RCC 7860 (cell line): ENCODE measurements around the gene HDAC4.

ENCODE experiments used
- DNase-seq: peaks from one replicate; pipeline ENCODE4 v3.0.0-alpha.2; 2015; ENCODE audit warnings: low spot score
- FAIRE-seq: peaks from 2 replicates; lab custom pipeline; 2012; peaks lifted over from hg19 to GRCh38; lab: Jason Lieb, UNC

HDAC4 gene

DNA sequence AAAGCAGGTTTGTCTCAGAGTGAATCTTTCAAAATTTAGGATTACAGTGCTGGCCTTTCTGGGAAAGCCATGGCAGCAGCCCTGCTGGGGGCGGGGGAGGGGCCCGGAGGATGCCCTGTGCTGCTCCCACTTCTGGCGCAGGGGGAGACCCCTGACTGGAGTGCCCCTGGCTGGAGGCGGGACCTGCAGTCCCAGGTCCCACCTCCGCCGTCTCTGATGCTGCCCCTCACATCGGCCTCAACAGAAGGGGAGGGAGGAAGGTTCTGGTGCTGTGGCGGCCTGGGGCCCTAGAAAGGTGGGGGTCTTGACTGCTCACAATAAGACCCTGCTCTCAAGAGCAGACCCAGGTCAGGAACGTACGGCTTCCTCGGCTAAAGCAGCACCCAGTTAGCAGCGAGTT lies 336.6 kb downstream of the HDAC4 start:
- FAIRE-seq (no peak), DNase-seq (no peak)

GRCh38 chr2:239062743-239063142 lies 338.1 kb downstream of the HDAC4 start:
- DNase-seq = no peak
- no peak for FAIRE-seq

DNA sequence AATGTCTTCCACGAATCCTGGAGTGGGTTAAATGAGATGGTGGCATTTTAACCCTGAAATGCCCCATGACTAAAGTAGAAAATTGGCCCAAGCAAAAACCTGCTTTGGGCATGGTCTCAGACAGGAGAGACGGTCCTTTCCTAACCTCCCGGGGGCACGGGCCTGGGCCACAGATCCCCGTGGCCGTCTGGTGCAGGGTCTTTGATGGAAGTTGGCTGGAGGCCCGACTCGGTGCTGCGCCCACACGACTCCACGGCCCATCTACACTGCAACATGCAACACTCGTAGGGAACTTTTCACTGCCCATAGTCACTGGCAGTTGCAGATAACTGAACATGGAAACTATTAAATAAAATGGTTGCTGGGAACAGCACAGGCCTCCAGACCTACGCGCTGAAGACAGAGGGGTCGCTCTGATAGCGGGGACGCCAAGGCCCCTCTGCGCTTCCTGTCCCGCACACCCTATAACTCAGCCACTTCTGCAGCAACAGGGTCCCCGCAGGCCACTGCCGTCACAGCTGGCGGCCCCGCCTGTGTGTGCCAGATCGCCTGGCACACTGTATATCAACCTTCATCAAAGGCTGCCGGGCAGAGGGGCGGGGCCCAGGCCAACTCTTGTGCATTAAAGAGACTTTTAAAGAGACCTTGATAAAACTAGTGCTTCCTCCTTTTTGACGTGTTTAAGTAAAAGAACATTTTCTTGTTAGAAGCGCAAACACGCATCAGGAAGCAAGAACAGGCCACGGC lies 338.8 kb downstream of the HDAC4 start:
- DNase-seq = no peak
- FAIRE-seq = no peak

DNA sequence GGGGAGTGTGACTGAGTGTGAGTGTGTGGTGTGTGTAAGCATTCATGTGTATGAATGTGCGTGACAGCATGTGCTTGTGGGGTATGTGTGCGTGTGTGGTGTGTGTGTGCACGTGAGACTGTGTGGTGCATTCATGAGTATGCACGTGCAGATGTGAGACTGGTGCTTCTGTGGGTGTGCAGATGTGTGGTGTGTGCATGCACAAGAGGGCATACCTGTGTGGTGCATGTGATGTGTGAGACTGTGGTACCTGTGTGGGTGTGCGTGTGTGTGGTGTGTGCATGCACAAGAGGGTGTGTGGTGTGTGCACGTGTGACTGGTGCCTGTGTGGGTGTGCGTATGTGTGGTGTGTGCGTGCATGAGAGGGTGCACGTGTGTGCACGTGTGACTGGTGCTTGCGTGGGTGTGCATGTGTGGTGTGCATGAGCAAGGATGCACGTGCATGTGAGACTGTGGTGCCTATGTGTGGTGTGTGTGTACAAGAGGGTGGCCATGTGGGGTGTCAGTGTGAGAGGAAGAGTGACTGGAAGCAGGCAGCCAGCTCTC lies 339.6 kb downstream of the HDAC4 start:
- FAIRE-seq = no peak

GRCh38 chr2:239060676-239061075 lies 340.1 kb downstream of the HDAC4 start:
- DNase-seq = no peak
- no peak for FAIRE-seq

More for the DNA sequence above, 339.6 kb downstream of the HDAC4 start:
- DNase-seq = no peak

DNA sequence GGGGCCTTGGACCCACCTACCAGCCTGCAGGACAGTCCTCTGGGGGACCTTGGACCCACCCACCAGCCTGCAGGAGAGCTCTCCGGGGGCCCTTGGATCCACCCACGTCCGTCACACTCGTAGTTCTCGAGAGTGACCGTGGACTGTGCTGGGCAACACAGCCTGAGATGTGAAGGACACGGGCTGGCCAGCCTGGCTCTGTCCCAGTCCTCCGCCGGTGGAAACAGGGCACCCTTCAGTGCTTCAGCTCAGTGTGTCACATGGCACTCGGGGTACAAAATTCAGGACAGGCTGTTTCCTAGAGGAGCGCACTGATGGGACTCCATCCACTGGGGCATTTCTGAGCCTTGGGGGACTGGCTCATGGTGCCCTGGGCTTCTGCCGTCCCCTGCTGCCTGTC lies 341.0 kb downstream of the HDAC4 start:
- DNase-seq (no peak), FAIRE-seq (no peak)

DNA sequence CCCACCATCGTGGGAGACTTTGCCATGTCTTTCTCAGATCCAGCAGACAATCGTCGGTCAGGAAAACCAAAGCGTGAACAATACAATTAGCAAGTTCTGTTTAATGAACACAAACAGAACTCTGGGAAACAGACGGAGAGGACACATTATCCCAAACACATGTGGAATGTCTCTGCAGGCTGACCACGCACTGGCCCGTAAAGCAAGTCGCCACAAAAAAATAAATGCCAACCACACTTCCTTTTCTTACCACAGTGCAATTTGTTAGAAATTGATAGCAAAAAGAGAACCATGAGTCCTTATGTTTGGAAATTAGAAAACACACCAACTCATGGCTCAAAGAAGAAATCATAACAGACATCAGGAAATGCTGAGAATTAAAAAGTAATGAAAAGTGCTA lies 342.1 kb downstream of the HDAC4 start:
- DNase-seq = no peak
- no peak for FAIRE-seq

- FAIRE-seq = no peak
- DNase-seq = no peak
These were observed 343.3 kb downstream of the HDAC4 start for GRCh38 chr2:239057533-239057932.

DNA sequence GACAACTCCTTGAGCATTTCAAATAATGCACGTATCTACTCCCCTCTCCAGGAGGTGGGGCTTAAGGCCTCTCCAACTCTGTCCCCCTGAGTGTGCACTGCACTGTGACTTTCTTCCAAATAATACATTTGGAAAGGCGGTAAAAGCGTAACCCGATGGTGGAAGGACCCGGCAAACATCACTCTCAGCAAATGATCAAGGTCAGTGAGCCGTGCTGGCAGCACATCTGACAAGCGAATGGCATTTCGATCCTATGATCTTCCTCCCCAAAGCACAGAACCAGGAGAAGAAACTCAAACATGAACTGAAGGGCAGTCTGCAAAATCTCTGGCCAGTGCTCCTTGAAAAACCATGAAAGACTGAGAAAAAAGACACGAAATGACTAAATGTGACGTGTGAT lies 344.2 kb downstream of the HDAC4 start:
- FAIRE-seq (no peak), DNase-seq (no peak)

DNA sequence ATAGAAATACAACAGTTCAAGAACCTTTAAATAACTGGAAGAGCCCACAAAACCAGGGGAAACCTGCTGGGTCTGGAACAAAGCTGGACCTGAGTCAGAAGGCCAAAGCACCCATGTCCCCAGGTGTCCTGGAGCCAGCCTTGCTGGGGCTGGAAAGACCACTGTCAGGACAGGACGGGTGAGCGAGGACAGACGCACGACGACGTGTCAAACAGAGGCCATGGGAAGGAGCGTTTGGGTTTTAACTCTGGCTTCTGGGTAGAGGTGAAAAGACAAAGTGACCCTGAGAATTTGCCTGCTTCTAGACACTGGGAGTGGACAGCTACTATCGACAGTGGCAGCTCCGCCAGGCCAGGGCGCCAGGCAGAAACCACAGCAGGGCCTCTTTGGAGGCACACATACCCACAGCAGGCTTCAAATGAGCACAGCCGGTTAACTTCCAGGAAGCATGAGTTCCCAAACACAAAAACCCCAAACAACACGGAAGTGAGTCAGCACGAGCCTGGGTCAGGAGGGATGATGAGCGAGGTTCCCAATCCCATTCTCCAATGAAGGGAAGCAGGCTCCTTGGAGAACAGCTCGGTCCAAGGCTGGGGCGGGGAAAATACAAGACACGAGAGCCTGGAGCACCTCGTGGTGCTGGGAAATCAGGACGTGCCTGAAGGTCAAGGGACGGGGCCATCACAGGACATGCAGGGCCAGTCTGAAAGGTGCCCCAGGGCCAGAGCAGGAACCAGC lies 344.9 kb downstream of the HDAC4 start:
- no peak for DNase-seq
- FAIRE-seq = no peak

GRCh38 chr2:239054921-239055320 lies 345.9 kb downstream of the HDAC4 start:
- FAIRE-seq = no peak
- DNase-seq = no peak

DNA sequence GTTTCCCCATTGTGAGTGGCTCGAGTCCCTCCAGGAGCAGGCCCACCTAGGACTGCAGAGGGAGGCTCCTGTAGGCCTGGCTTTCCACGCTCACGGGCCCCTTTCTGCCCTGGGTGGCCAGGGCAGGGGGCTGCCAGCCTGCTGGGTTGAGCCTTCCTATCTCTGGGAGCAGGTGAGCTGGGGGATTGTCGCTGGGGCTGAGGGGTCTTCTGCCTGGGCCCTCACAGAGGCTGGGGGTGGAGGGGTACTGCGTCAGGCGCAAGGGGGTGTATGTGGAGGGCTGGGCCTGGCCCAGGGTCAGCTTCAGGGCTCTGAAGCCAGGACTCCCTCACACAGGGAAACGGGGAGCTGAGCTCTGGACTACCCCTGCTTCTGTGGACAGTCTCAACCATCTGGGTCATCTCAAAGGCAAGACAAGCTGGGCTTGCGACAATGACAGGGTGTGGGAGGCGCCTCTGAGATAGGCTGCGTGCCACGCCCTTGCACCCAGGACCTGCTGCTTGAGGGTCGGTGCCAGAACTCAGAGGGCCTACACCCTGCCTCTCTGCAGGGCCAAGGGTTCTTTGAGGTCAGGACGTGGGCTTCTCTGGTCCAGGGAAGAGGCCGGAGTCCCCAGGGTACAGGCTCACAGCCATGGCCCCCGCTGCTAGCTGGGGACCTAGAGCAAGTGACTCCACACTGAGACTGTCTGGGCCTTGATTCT lies 346.9 kb downstream of the HDAC4 start:
- no peak for DNase-seq
- no peak for FAIRE-seq

DNA sequence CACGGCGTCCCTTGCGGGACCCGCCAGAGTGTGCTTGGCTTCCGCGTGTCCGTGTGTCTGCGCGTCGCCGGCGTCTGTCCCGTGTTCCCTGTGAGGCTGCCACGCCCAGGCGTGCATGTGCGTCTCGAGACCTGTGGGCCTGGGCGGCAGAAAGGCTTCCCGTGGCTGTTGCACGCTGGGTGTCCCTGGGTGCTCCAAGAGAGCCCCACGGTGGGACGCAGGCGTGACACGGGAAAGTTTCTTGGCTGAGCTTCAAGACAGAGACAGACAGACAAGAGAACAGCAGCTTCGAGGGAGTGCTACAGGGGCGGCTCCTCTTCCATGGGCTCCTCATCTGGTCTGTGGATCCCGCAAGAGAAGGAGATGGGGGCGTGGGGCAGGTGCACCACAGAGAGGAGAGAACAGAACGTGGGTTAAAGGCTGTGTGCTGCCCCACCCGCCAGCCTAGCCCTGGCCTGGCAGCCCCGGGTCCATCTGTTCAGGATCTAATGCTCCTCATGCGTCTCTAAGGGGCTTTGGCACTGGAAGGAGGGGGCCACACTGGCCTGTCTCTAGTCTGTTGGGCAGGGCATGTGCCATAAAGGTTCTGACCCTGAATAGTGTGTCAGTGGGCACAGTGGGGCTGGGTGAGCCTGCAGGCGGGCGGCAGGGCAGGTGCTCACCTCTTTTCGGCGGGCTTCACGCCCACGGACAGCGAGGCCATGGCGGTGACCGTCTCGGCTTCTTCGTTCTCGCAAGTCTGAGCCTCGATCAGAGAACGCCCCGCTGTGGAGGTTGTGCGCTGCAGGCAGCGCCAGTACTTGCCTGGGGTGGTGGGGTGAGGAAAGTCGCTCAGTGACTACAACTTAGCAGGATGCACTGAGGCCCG lies 347.8 kb downstream of the HDAC4 start:
- DNase-seq (no peak), FAIRE-seq (no peak)

DNA sequence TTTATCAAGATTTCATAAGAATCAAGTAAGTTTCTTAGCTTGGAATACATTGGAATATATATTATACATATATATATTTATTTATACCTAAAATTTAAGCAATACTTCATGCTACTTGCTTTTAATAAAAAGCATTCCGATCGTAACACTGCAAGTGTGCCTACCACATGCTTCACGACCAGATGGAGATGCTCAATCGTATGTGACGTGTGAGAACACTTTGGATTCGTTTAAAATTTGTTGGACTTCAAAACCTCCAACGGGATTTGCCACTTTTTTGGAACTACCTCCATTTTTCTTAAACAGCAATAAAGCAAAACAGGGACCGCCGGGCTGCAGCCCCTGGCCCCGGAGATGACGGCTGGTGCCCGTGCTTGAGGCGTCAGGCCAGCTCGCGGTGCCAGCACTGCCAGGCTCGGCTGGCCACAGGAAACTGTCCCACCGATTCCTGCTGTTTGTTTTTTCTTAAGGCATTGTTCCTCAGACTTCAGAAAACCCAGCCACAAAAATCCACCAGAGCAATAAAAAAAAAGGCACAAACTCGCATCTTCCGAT lies 348.9 kb downstream of the HDAC4 start:
- DNase-seq (no peak), FAIRE-seq (no peak)

- FAIRE-seq (no peak), DNase-seq (no peak)
These were observed 350.6 kb downstream of the HDAC4 start for GRCh38 chr2:239050252-239050649.

GRCh38 chr2:239049421-239050251 lies 351.2 kb downstream of the HDAC4 start:
- DNase-seq (no peak), FAIRE-seq (no peak)

DNA sequence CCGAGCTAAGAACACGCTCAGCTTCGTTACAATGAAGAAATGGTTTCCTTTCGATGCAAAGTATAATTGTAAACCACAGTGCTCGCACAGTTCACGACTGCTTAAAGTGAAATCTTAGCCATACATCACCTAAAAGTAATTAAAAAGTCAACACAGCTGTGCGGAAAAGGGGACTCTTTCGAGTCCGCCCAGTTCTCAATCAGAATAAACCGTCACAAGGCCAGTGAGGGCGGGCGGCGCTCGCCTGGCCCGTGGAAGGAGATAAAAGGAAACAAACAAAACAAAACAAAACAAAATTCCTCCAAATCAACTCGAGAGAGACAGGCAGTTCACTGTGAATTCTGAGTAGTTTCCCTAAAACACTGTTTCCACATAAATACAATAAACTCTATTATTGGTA lies 352.1 kb downstream of the HDAC4 start:
- DNase-seq (no peak), FAIRE-seq (no peak)

DNA sequence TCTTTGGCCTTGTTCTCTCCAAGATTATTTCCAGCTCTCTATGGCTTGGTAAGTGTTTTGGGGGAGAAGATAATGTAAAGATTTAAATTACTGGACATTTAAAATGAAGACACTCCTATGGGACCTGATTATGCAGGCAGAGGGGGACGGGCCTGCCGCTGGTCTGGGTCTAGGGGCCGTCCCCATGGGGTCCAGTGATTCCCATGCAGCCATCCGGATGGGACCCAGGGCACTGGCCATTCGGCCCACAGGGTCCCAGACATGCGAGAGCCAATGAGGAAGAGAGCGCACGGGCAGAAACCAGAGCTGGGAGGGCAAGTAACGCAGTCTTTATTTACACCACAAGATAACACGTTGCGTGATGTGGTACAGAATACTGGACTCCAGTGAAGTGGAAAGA lies 353.0 kb downstream of the HDAC4 start:
- no peak for FAIRE-seq
- no peak for DNase-seq

GRCh38 chr2:239047420-239047819 lies 353.4 kb downstream of the HDAC4 start:
- FAIRE-seq (no peak), DNase-seq (no peak)
